ENCODE results near the gene IDE.
A peak's percentile ranks its signal among the peaks of the same experiment; 100 is the strongest.

The IDE gene

DNA sequence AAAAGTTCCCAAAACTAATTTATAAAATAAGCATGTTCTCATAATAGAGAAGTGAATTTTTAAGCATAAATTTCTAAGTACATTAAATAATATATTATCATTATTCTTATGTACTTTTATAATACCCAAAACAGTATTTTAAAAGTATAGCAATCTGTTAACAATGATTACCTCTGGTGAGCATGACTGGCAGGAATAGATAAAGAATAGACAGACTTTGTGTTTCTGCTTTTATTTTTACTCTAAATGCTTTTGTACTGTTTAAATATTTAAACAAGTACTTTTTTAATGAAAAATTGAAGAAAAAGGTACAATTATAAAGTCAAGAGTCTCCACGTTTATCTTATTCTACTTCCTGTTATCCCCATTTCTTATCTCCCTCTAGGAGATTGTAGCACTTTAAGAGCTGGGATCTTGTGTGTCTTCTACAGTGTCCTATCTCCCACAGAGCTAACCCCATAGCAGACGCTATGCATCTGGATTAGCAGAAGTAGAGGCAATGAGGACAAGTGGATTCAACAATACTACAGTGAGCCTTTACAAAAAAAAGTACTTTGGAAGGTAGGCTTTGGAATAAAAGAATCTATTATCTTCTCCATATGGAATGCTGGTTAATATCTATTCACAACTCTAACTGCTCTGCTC lies 42.9 kb downstream of the IDE start:
- TF ChIP-seq TCF12 (IDR thresholded peaks at IDR 0.05; ENCODE audit: low read depth) (no peak), NFIC (IDR thresholded peaks at IDR 0.05) (no peak), YY1 (IDR thresholded peaks at IDR 0.05; ENCODE audit: low read depth) (no peak), TAF1 (IDR thresholded peaks at IDR 0.05; ENCODE audit: low read depth) (no peak), FOXM1 (IDR thresholded peaks at IDR 0.05; ENCODE audit: borderline replicate concordance, low read depth) (no peak), TEAD4 (IDR thresholded peaks at IDR 0.05) (no peak), ZBTB7A (IDR thresholded peaks at IDR 0.05; ENCODE audit: low read depth) (no peak), EGR1 (IDR thresholded peaks at IDR 0.05) (no peak), CREB1 (IDR thresholded peaks at IDR 0.05; ENCODE audit: low read depth) (no peak), RAD21 (IDR thresholded peaks at IDR 0.05; ENCODE audit: low read depth) (no peak), EP300 (IDR thresholded peaks at IDR 0.05; ENCODE audit: borderline replicate concordance) (no peak)
- TF ChIP-seq, protein P1, sequence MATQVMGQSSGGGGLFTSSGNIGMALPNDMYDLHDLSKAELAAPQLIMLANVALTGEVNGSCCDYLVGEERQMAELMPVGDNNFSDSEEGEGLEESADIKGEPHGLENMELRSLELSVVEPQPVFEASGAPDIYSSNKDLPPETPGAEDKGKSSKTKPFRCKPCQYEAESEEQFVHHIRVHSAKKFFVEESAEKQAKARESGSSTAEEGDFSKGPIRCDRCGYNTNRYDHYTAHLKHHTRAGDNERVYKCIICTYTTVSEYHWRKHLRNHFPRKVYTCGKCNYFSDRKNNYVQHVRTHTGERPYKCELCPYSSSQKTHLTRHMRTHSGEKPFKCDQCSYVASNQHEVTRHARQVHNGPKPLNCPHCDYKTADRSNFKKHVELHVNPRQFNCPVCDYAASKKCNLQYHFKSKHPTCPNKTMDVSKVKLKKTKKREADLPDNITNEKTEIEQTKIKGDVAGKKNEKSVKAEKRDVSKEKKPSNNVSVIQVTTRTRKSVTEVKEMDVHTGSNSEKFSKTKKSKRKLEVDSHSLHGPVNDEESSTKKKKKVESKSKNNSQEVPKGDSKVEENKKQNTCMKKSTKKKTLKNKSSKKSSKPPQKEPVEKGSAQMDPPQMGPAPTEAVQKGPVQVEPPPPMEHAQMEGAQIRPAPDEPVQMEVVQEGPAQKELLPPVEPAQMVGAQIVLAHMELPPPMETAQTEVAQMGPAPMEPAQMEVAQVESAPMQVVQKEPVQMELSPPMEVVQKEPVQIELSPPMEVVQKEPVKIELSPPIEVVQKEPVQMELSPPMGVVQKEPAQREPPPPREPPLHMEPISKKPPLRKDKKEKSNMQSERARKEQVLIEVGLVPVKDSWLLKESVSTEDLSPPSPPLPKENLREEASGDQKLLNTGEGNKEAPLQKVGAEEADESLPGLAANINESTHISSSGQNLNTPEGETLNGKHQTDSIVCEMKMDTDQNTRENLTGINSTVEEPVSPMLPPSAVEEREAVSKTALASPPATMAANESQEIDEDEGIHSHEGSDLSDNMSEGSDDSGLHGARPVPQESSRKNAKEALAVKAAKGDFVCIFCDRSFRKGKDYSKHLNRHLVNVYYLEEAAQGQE (IDR thresholded peaks at IDR 0.05; ENCODE audit: low read depth) = no peak

DNA sequence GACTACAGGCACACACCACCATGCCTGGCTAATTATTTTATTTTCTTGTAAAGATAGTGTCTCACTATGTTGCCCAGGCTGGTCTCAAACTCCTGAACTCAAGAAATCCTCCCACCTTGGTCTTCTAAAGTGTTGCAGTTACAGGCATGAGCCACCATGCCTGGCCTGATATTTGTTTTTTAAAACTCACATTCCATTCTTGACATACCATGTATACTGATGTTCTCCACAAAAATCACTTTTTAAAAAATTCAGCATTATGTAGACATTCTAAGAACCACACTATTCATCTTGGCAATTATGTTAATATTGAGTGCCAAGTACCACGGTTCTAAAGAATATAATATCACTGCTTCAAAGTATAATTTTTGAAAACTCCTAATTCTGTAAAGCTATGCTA lies 43.5 kb downstream of the IDE start:
- no peak for TF ChIP-seq YY1 (IDR thresholded peaks at IDR 0.05; ENCODE audit: low read depth)
- TF ChIP-seq USF1 (IDR thresholded peaks at IDR 0.05) = no peak
- no peak for TF ChIP-seq EP300 (IDR thresholded peaks at IDR 0.05; ENCODE audit: borderline replicate concordance)
- TF ChIP-seq RAD21 (IDR thresholded peaks at IDR 0.05; ENCODE audit: low read depth) = no peak
- TF ChIP-seq, protein P2, sequence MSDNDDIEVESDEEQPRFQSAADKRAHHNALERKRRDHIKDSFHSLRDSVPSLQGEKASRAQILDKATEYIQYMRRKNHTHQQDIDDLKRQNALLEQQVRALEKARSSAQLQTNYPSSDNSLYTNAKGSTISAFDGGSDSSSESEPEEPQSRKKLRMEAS (IDR thresholded peaks at IDR 0.05) = no peak
- TF ChIP-seq EGR1 (IDR thresholded peaks at IDR 0.05) = no peak
- TF ChIP-seq TAF1 (IDR thresholded peaks at IDR 0.05; ENCODE audit: low read depth) = no peak

DNA sequence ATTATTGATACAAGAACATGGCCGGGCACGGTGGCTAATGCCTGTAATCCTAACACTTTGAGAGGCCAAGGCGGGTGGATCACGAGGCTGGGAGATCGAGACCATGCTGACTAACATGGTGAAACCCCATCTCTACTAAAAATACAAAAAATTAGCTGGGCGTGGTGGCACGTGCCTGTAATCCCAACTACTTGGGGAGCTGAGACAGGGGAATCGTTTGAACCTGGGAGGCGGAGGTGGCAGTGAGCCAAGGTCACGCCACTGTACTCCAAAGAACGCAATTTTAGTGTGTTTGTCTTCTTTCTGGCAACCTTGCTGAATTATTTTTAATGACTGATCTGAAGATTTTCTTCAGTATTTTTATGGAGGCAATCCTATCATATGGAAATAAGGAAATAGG lies 46.2 kb downstream of the IDE start:
- TF ChIP-seq NFIC (IDR thresholded peaks at IDR 0.05) (no peak), TAF1 (IDR thresholded peaks at IDR 0.05; ENCODE audit: low read depth) (no peak)
- TF ChIP-seq, protein P1 (IDR thresholded peaks at IDR 0.05; ENCODE audit: low read depth) = no peak

DNA sequence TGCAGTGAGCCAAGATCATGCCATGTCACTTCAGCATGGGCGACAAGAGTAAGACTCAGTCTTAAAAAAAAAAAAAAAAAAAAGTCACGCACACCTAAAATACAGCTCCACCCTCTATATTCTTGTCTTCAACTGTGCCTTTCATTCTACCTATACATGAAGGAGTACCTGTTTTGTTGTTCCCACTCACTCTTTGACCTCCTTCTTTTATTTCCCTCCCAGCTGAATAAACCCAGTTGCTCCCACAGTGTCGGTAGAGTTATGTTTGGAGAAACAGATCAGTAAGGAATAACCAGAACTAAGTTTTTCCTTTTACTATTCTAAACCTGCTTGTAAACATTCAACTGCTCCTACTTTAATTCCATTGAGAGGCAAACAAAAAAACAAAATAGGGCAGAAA lies 50.3 kb downstream of the IDE start:
- TF ChIP-seq CEBPB (IDR thresholded peaks at IDR 0.05) (no peak), CREB1 (IDR thresholded peaks at IDR 0.05; ENCODE audit: low read depth) (no peak), NFIC (IDR thresholded peaks at IDR 0.05) (no peak), TAF1 (IDR thresholded peaks at IDR 0.05; ENCODE audit: low read depth) (no peak)
- TF ChIP-seq, protein P1 (IDR thresholded peaks at IDR 0.05; ENCODE audit: low read depth) = no peak

DNA sequence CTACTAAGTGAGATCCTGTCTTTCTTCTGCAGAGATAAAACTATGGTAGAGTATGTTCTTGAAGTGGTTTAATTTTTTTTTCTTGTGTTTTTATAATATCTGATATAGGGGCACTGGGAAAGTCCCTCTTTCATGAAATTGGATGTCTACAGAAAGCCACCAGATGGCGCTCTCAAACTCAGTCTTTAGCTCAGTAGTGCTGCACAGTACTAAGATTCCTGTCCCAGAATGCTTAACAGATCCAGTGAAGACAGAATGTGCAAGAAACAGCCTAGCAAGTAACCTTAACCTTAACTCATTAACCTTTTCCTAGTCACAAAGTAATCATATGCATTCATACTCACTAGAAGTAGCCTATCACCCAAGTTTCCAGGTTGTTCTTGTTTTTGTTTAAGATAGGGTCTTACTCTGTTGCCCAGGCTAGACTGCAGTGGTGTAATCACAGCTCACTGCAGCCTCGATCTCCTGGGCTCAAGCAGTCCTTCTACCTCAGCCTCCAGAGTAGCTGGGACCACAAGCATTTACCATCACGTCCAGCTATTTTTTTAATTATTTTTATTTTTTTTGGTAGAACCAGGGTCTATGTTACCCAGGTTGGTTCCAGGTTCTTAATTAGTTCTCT lies 56.7 kb downstream of the IDE start:
- peak; percentile 74 for TF ChIP-seq RAD21 (IDR thresholded peaks at IDR 0.05; ENCODE audit: low read depth)
- TF ChIP-seq YY1 (IDR thresholded peaks at IDR 0.05; ENCODE audit: low read depth) = no peak
- TF ChIP-seq EGR1 (IDR thresholded peaks at IDR 0.05) = no peak

DNA sequence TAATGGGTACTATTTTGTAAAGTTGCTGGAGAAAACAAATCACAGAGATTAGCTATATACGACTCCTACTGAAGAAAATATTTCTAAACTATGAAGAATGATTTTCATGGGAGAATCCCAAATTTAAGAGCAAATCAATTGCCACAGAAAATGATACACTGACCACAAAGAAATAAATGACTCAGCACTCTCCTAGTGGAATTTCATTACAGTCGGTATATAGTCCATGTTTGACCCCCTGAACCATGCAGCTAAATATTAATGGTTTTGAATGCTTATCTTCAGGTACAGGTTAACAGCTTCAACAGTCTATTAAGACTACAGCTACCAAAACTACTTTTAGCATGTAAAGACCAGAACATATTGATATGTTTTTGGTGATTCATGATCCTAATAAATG lies 65.0 kb downstream of the IDE start:
- TF ChIP-seq TAF1 (IDR thresholded peaks at IDR 0.05; ENCODE audit: low read depth) = no peak

Data from Ishikawa (cell line).